Activated T-helper 1 cell treated with Interleukin-2 at 50 U/mL for 16 hours (primary cell): ENCODE data around the gene KIF25.

ENCODE experiments used
- DNase-seq: peaks from one replicate; pipeline ENCODE4 v3.0.0-alpha.2; 2020; ENCODE audit warnings: low read depth

KIF25 gene, protein sequence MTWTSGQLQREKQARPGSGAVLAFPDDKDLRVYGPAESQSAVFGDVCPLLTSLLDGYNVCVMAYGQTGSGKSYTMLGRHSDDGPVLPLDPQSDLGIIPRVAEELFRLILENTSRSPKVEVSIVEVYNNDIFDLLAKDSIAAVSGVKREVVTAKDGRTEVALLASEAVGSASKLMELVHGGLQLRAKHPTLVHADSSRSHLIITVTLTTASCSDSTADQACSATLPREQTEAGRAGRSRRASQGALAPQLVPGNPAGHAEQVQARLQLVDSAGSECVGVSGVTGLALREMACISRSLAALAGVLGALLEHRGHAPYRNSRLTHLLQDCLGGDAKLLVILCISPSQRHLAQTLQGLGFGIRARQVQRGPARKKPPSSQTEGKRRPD

DNA sequence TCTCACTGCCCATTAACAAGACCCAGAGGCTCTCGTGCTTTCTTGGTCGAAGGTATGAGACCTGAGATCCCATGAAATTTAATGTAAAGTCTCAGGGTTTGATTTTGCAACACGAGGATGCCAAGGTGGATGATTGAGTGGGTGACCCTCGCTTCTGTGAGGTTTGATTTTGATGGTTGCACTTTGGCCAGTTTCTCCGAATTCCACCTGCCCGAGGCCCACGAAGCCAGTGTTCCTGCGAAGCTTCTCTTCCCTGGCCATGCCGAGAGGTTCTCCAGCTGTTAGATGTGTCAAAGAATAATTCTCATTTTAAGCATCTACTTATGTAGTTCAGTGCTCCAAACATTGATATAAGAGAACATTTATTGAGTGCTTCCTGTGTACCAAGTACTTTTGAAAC is at the start of gene KIF25:
Gene KIF25 (plus strand): TSS at position 30 of the 400 bp plus-strand sequence. CDS start 31,915 bp downstream, outside the sequence.
- DNase-seq, result no peak

DNA sequence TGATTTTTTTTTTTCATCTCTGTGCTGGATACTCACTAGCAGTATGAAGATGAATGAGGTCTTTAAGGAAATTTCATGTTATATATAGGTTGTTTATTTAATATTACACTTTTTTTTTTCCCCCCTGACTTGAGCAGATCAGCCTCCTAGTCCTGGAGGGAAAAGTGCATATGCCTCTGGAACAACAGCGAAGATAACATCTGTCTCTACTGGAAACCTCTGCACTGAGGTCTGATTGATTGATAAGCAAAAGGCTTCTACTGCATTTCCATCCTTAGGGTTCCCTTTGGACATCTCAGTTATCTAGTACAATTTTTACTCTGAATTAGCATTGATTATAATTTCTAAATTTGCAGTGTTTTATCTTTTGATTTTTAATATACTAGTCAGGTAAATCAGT is 49.8 kb upstream of the KIF25 start:
- DNase-seq, result no peak

DNA sequence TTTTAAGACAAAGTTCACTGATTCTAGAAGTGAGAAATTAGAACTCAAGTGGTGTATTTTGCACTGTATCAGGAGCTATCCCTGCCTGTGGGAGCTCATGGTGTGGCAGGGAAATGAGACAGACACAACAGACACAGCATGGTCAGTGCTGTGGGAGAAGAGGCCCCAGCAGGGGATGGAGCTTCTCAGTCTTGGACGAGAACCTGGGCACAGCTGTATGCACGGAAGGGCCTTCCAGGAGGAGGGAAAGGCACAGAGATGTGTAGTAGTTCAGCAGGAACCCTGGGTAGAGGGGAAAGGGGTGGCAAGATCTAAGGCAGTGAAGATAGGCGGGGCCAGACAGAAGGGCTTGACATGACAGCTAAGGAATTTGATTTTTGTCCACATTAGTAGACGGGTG is 48.8 kb upstream of the KIF25 start:
- no peak for DNase-seq

DNA sequence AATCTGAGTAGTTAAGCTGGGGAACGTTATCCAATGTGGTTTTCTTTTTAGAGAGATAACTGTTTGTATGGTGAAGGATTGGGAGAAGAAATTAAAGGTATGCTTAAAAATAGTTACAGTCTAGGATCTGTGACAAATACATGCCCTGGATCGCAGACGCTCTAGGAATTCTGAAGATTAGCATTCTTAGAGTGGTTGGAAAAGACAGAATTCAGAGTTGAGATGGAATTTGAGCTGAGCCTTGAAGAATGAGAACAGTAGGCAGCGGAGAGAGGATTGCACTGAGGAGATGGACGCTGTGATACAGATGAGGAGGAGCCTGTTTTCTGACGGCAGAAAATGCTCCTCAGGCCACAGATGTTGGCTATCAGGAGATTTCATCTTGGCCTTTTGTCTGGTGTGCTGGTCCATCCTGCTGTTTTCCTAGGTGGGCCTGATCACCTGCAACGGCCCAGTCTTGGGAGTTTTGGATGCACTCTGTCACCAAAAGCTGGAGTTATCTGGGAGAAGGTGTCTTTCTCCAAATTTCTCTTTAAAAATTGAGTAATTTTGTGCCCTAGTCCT is 48.3 kb upstream of the KIF25 start:
- DNase-seq, result no peak

DNA sequence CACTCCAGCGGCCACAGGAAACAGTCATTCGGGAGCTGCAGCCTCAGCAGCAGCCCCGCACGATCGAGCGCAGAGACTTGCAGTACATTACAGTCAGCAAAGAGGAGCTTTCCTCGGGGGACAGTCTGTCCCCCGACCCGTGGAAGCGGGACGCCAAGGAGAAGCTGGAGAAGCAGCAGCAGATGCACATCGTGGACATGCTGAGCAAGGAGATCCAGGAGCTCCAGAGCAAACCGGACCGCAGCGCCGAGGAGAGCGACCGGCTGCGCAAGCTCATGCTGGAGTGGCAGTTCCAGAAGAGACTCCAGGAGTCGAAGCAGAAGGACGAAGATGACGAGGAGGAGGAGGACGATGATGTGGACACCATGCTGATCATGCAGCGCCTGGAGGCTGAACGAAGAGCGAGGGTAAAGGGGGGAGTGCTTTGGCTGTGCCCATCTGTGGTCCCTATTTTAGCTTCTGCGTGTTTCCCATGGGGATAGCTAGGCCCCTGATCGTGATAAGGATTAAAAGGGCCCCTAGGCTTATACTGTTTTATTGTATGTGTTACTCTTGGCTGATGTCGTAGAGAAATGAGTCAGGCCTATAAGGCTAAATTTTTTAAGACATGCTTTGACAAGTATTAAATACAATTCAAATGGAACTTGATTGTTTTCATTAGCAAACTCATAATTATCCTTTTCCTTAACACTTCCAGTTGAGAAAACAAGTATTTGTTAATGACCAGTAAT is 45.5 kb upstream of the KIF25 start:
- DNase-seq, result no peak

DNA sequence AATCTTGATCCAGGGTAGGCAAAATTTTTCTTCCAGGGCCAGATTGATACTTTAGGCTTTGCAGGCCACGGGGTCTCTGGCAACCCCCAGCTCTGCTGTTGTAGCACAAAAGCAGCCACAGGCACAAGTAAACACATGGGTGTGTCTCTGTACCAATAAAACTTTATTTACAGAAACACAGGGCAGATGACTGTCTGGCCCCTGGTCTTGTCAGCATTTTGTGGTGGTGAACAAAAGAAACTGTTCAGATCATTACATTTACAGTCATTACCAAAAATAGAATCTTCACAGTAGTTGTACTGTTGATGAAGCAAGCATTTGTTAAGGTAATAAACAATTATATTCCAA is 45.0 kb upstream of the KIF25 start:
- DNase-seq, result no peak

DNA sequence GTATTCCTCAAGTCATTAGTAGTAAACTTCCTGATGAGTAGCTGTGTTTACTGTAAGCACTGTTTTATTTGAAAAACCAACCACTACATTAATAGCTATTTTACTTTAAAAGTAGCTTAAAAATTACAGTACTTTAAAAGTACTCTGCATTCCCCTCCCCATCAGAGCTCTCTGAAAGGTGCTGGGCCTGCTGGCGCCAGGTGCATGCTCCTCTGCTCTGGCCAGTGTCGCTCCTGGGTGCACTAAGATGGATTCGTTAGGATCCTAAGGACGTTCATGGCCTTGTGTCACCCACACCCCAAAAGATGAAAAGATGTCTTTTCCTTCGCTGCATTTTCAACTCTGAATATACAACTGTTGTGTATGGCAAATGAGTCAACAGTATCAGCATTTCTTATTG is 43.9 kb upstream of the KIF25 start:
- no peak for DNase-seq

DNA sequence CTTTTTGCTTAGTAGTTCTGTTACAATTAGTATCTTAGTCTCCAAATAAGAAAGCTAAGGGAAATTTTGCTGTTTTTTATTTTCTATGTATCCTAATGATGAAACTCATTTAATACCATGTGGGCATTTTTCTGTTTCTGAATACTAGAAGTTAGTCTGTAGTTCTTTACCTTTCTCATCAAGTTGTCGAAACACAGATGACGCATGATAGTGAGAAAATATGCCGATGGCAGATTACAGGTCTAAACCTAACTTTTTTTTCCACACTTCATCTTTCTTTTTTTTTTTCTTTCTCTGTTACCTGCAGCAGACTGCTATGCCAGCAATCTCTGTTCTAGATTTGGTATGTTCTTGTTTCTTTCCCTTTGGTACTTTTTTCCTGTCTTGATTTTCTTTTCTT is 43.3 kb upstream of the KIF25 start:
- DNase-seq, result no peak

DNA sequence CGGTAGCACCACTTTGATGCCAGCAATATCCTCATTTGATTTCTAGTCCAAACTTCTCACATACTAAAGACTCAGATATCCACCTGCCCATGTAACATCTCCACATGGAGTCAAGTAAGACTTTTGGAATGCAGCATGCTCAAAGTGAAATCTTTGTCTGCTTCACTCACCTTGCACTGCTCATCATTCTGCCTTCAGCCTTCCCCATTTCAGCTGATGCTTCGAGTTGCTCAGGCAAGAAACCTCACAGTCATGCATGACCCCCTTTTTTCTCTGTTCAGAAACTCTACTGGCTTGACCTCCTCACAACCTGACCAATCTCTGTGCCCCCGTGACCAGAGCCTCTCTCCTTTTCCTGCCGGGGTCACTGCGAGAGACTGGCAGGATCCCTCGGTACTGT is 41.0 kb upstream of the KIF25 start:
- no peak for DNase-seq

DNA sequence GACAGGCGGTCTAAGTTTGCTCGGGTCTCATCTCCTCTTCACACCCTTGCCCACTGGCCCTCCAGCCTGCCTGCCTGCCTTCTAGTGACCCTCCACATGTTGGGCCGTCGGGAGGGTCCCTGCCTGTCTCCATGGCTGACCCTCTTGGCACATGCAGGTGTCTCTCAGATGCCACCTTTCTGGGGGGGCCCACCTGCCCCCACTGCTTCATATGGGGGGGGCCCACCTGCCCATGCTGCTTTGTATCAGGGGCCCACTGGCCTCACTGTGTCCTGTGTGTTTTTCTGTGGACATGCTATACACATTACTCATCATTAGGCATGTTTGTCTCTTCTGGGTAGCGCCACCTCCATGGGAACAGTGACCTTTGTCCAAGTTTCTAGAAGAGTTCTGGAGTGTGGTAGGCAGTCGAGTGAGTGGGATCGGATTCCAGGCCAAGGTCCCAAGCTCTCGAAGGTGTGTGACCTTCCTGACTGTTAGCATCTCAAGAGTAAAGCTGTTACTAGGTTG is 40.4 kb upstream of the KIF25 start:
- no peak for DNase-seq

DNA sequence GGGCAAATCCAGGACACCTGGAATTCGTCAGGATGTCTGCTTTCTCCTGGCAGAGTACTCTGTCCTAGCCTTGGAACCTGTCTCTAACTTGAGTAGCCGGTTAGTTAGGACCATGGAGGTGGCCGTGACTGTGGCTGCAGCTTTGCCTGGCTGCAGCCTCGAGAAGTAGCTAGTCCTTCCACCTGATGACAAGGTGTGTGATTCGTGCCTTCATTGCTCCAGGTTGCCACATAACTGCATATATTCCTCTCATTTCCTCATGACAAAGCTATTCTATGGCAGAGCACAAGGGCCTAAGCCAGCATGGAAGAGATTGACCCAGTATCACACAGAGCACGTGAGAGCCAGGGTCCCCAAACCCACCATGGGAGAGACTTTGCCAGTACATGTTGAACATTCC is 39.8 kb upstream of the KIF25 start:
- DNase-seq, result no peak

DNA sequence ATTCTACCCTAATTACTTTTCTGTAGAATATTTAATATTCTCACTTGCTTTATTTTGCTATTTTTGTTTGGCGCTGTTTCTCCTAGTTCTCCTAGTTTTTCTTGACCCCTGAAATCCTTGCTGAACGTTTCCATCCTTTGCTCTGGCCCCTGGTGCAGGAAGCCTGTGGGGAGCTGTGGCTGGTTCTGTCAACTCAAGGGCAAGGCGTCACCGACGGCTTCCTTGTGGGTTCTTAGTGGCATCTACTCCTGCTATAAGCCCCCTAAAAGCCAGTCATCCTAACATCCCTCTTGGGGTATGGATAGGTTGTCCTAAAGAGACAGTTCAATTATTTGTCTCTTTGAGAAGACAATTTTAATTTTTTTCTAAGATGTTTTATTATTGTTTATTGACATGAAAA is 36.9 kb upstream of the KIF25 start:
- no peak for DNase-seq

DNA sequence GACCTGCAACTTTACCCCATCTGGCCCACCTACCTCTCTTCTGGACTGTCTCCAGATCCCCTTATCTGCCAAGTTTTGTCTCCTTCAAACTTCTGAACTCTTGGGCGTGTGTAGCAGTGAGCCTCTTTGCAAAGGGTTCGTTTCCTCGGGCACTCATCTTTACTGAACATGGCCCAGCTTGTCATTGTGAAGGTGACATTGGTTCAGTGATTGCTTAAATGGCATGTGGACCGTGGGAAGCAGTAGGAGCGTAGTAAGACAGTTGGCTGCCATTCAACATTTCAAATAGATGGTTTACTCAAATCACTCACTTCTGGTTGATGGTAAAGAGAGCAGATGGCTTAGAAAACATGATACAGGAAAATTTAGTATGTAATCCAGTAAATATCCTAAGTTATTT is 34.8 kb upstream of the KIF25 start:
- no peak for DNase-seq

DNA sequence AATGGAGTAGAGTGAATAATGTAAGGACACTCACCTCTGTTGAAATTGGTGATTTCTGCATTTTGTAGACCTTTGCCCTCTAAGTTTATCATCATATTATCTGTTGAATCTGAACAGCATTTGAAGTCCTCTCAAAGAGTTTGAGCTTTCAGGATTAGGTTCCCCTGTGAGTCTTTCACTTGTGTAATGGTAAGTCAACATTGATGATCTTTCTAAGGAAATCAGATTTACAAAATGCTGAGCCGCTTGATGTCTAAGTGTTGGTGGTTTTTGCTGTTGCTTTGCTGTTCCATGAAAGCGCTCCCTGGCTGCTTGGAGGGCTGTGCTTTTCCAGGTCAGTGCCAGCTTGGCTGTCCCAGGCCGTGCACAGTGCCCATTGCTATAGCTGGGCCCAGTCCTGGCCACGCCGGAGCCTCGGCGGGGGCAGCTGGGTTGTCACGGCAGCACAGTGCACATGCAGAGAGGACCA is 33.8 kb upstream of the KIF25 start:
- DNase-seq, result no peak

DNA sequence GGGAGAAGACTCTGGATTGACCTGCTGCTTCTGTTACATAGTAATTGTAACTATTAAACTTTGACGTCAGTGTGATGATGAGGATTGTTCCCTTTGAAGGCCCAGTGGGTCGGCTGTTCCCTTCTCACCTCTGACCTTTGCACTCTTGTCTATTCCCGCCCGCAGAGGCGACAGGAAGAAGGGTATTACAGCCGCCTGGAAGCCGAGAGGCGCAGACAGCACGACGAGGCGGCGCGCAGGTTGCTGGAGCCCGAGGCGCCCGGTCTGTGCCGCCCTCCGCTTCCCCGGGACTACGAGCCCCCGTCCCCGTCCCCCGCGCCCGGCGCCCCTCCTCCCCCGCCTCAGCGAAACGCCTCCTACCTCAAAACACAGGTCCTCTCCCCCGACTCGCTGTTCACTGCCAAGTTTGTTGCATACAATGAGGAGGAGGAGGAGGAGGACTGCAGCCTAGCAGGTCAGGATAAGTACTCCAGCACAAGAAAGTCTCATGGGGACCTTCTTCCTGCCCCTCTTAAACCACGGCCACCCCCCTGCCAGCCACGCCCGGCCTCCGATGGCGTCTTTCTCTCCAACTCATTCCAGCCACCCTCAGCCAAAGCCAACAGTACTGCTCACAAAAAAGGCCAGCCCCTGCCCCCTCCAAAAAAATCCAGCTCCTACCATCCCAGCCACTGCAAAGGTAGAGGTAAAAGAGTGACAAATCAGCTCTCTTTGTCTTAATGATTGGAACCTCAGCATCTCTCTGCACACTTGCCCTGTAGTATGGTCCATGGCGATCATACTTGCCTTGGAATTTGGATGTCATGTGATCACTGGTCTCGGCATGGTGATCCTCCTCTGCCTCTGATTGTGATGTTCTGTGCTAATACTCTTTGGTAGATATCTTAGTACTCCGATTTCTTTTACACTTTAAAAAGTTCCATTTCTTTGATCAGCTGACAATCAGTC is 31.6 kb upstream of the KIF25 start:
- DNase-seq, result no peak

DNA sequence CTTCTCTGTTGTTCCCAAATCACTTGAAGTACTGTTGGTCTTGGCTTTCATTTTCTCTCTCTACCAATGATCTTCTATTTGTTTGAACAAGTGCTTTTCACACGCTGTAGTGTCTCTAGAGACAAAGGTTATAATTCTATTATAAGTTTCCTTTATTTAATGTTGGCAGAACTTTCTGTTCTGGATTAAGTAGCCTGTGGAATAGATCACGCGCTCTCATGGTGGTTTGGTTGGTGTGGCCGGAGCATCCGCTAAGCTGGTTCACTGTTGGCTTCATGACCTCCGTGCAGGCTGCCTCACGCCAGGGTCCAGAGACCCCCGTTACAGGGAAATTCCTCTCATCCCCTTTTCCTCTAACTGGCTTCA is 30.9 kb upstream of the KIF25 start:
- DNase-seq, result no peak

DNA sequence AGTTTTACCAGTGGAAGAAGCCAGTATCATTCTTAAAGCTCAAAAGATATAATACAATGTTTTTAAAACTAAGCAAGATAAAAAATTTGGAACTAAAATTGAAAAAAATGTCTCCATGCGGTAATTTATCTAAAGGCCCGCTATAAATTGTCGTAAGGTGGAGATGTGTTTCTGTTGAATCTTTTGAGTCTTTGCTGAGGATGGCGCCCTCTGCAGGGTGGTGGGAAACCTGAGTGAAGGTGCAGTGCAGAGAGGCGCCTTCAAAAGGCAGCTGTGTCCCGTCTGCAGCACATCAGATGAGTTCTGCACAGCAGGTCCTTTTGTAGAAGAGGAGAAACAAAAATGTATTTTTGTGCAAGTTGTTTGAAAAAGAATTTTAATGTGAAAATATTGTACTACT is 29.4 kb upstream of the KIF25 start:
- DNase-seq, result no peak

DNA sequence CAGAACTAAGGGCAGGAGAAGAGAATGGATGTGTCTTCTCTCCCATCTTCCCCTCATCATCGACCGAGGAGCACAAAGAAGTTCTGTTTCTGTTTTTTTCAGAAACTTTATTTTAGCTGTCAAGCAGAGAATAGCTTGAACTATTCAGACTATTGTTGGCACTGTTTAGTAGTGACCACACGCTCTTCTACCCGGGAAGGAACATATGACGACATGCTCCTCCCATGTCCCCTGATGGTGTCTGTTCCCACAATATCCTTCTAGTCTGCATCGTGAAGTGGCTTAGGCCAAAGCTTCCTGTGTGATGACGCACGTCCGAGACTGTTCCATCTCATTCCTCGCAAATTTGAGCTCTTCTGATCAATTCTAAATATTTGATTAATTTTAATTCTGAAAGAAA is 27.2 kb upstream of the KIF25 start:
- no peak for DNase-seq

DNA sequence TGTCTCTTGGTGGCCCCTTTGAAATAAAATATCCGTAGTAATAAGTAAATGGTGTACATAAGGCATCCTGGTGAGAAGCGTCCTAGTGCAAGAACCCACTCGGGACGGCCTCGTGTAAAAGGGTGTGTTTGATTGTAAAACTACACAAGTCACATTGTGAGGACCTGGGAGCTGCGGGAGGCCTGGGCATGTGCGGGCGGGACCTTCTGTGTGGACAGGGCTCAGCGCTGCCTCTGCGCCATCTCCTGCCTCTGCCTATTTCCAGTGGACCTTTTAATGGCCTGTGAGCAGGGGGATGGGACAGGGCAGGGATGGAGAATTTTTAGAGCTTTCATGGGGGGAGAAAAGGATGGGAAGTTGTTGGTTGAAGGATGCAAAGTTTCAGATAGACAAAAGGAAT is 25.3 kb upstream of the KIF25 start:
- no peak for DNase-seq

DNA sequence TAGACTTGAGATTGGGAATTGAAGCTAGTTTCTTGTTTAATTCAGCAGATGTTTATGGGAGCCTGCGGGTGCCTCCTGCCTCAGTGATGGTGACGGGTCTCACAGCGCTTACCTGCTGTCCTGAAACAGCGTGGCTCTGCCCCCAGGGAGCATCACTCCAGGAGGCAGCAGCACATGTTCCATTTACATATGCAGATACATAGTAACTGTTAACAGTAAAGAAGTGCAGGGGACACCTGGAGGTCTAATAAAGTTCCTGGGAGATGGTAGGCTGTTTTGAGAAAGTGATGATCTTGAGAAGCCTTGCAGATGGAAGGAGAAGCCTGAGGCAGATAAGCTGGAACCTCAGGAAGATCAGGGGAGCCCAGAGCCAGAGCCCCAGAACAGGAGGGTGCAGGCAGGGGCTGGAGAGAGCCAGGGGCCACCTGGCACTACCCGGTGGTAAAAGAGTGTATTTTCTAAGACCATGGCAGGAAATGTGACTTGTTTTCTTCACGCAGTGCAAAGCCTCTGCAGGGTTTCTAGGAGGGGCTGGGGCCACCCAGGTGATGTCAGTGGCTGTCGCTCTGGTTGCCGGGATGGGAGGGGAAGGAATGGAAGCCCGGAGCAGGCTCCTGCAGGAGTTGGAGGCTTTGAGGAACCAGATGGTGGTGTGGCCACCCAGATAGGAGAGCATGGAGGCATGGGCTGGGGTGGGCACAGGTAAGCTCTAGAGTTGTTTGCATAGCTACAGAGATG is 24.2 kb upstream of the KIF25 start:
- DNase-seq, result no peak

DNA sequence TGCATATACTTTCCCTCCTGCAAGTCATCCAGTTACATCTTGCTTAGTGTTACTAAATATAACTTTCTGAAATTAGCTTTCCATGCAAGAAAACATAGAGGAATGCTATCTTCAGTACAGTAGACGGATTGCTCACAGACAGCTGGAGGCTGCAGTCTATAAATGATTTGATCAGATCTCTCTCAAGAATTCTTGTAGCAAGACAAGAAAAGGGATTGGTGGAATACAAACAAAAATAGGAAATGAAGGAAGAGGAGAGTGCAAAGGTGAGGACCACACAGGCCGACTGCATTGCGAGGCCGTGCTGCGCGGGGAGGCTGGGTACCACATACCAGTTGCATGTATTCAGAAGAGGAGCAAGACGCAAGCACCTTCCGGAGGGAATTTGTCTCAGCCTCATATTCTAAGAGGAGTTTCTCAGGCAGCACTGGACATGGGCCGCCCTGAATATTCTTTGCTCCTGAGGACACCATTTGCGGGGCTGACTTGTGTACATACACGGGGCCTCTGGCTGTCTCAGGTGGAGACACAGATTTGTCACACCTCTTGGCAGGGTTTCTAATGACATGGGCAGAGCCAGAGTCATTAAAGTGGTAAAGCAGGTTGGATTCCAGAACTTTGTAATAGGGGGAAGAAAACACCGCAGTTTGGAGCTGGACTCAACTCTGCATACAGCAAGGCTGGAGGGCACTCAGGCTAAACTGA is 22.7 kb upstream of the KIF25 start:
- DNase-seq, result no peak
